SK-N-SH (cell line): Measurements from ENCODE around the gene MBNL2. TPM values are rescaled to one million over a fixed set of nuclear protein-coding genes. Genes with fewer than 3 reads are reported as not detected.

Experiments used
- CTCF ChIA-PET: fragments of 300-600, 350-600 bp; formaldehyde crosslinking; extraction: SDS; loops from one replicate; lab custom pipeline; 2021; lab: Yijun Ruan, JAX
- POLR2A ChIA-PET: fragments of 350-600 bp; sonication (Branson Sonifier 250); formaldehyde crosslinking; extraction: SDS; loops from one replicate; lab custom pipeline; 2020; ENCODE audit warnings: antibody characterized with exemption, inconsistent platforms; lab: Yijun Ruan, JAX
- DNase-seq: peaks from one replicate; pipeline ENCODE4 v3.0.0; 2012
- H2AFZ ChIP-seq: fragments of 200-600 bp; sonication (generic); 2 replicates; pipeline ENCODE4 v1.8.1; 2016; ENCODE audit warnings: antibody characterized with exemption, mild to moderate bottlenecking, low read depth
- H3F3A ChIP-seq: fragments of 200-600 bp; sonication (generic); replicated peaks from 2 replicates; pipeline ENCODE3; 2016; ENCODE audit warnings: antibody characterized with exemption, mild to moderate bottlenecking; ENCODE audit not compliant: insufficient read depth
- H3K27ac ChIP-seq, 2 experiments: fragments of 200-500 bp in 1 of 2; fragments of 200-600 bp in 1 of 2; sonication (Bioruptor generic) in 1 of 2; sonication (generic), shearing (Covaris generic) in 1 of 2; 2 replicates each; pipeline versions ENCODE4 v1.5.1 to v1.6.1; 2014 to 2016; ENCODE audit warnings: low read depth in 2 of 2, inconsistent platforms in 1 of 2, low read length in 1 of 2, mild to moderate bottlenecking in 1 of 2, mixed read lengths in 1 of 2
- H3K27me3 ChIP-seq: fragments of 200-600 bp; sonication (generic), shearing (Covaris generic); 2 replicates; pipeline ENCODE4 v1.6.1; 2016; ENCODE audit warnings: mixed run types; ENCODE audit not compliant: insufficient read depth
- H3K36me3 ChIP-seq, 2 experiments: fragments of 200-500 bp in 1 of 2; fragments of 200-600 bp in 1 of 2; sonication (Bioruptor generic) in 1 of 2; sonication (generic) in 1 of 2; replicated peaks in 1 of 2; 2 replicates each; pipeline versions ENCODE3 to v1.5.1; 2014 to 2016; ENCODE audit warnings: low read length in 1 of 2, mild to moderate bottlenecking in 1 of 2; ENCODE audit not compliant: insufficient read depth in 2 of 2, control insufficient read depth in 1 of 2
- H3K4me1 ChIP-seq, 2 experiments: fragments of 200-500 bp in 1 of 2; fragments of 200-600 bp in 1 of 2; sonication (Bioruptor generic) in 1 of 2; sonication (generic), shearing (Covaris generic) in 1 of 2; 2 replicates each; pipeline versions ENCODE4 v1.5.1 to v1.6.1; 2014 to 2016; ENCODE audit warnings: low read depth in 1 of 2, low read length in 1 of 2, mixed run types in 1 of 2; ENCODE audit not compliant: insufficient read depth in 2 of 2, control insufficient read depth in 1 of 2
- H3K4me2 ChIP-seq: fragments of 200-600 bp; sonication (generic), shearing (Covaris generic); 2 replicates; pipeline ENCODE4 v1.6.1; 2017; ENCODE audit warnings: mixed run types
- H3K4me3 ChIP-seq, 2 experiments: fragments of 200-500 bp in 1 of 2; fragments of 200-600 bp in 1 of 2; sonication (Bioruptor generic) in 1 of 2; sonication (generic), shearing (Covaris generic) in 1 of 2; 2 replicates each; pipeline versions ENCODE4 v1.5.1 to v1.8.1; 2014 to 2016; ENCODE audit warnings: low read depth in 2 of 2, inconsistent platforms in 1 of 2, low read length in 1 of 2, mild to moderate bottlenecking in 1 of 2, mixed read lengths in 1 of 2, moderate library complexity in 1 of 2
- H3K79me2 ChIP-seq: fragments of 200-600 bp; sonication (generic); 2 replicates; pipeline ENCODE4 v1.8.1; 2017; ENCODE audit warnings: mild to moderate bottlenecking; ENCODE audit not compliant: insufficient read depth
- H3K9ac ChIP-seq: fragments of 200-600 bp; sonication (generic); 2 replicates; pipeline ENCODE4 v1.6.1; 2017; ENCODE audit warnings: mixed run types
- H3K9me2 ChIP-seq: fragments of 200-600 bp; sonication (generic); 2 replicates; pipeline ENCODE4 v1.6.1; 2017; ENCODE audit warnings: mixed run types
- H3K9me3 ChIP-seq: fragments of 200-600 bp; sonication (generic); 2 replicates; pipeline ENCODE4 v1.6.1; 2017; ENCODE audit warnings: mixed run types, mild to moderate bottlenecking, moderate library complexity
- H4K20me1 ChIP-seq: fragments of 200-600 bp; sonication (generic); 2 replicates; pipeline ENCODE4 v1.6.1; 2017; ENCODE audit warnings: mild to moderate bottlenecking, mixed run types; ENCODE audit not compliant: insufficient read depth
- CHD2 ChIP-seq: fragments of 150-350 bp; IDR thresholded peaks from 2 replicates; pipeline ENCODE4 v1.6.1; 2018; ENCODE audit warnings: low read length; ENCODE audit not compliant: partially characterized antibody
- FOSL2 ChIP-seq: IDR thresholded peaks from 2 replicates; pipeline ENCODE4 v1.4.0; 2012; ENCODE audit warnings: low read depth, mild to moderate bottlenecking, moderate library complexity, borderline replicate concordance
- FOXJ3 ChIP-seq: sonication (generic); formaldehyde crosslinking; IDR thresholded peaks from 2 replicates; pipeline ENCODE4 v1.5.1; 2020; ENCODE audit warnings: mild to moderate bottlenecking, missing genetic modification reagents
- FOXM1 ChIP-seq: IDR thresholded peaks from 2 replicates; pipeline ENCODE4 v1.4.0; 2012; ENCODE audit warnings: low read depth, mild to moderate bottlenecking
- GATA2 ChIP-seq: sonication (generic); formaldehyde crosslinking; IDR thresholded peaks from 2 replicates; pipeline ENCODE4 v1.5.0; 2020; ENCODE audit warnings: mild to moderate bottlenecking, missing genetic modification reagents
- JUND ChIP-seq: IDR thresholded peaks from 2 replicates; pipeline ENCODE4 v1.4.0; 2012
- POLR2AphosphoS5 ChIP-seq: IDR thresholded peaks from 2 replicates; pipeline ENCODE4 v1.6.1; 2012; ENCODE audit warnings: low read depth, low read length
- RAD21 ChIP-seq: IDR thresholded peaks from 2 replicates; pipeline ENCODE4 v1.6.1; 2012; ENCODE audit warnings: mild to moderate bottlenecking, low read length
- RFX5 ChIP-seq: IDR thresholded peaks from 2 replicates; pipeline ENCODE4 v1.6.1; 2012; ENCODE audit warnings: mild to moderate bottlenecking, improper control_type of control experiment, low read length
- RXRA ChIP-seq: IDR thresholded peaks from 2 replicates; pipeline ENCODE4 v1.4.0; 2012; ENCODE audit warnings: low read depth, mild to moderate bottlenecking, borderline replicate concordance
- SIN3A ChIP-seq: IDR thresholded peaks from 2 replicates; pipeline ENCODE4 v1.6.1; 2012; ENCODE audit warnings: low read depth, mild to moderate bottlenecking, low read length, moderate library complexity, borderline replicate concordance
- TAF1 ChIP-seq: IDR thresholded peaks from 2 replicates; pipeline ENCODE4 v1.6.1; 2012; ENCODE audit warnings: low read depth, mild to moderate bottlenecking, low read length, moderate library complexity, borderline replicate concordance
- TCF12 ChIP-seq: IDR thresholded peaks from 2 replicates; pipeline ENCODE4 v1.4.0; 2012
- YY1 ChIP-seq: IDR thresholded peaks from 2 replicates; pipeline ENCODE4 v1.4.0; 2012; ENCODE audit warnings: low read depth, mild to moderate bottlenecking
- WGBS: methylation state at CpG from one replicate; pipeline ENCODE4 v1.1.6; 2017; ENCODE audit warnings: low lambda C conversion rate; 5-methylcytosine and 5-hydroxymethylcytosine counted together
- polyA plus RNA-seq, 3 experiments: library from polyadenylated mRNA; depleted of rRNA; stranded (reverse); fragments of >200 nt; gene quantifications; 2 replicates each; pipeline ENCODE4 v1.2.3, GENCODE V29; 2012
- TF ChIP-seq, protein P1 (sequence below): fragments of 150-350 bp; IDR thresholded peaks from 2 replicates; pipeline ENCODE4 v1.6.1; 2017; ENCODE audit warnings: antibody characterized with exemption, low read length, low read depth, borderline replicate concordance
- TF ChIP-seq, protein P2 (sequence below): fragments of 150-350 bp; IDR thresholded peaks from 2 replicates; pipeline ENCODE4 v1.6.1; 2016; ENCODE audit warnings: mild to moderate bottlenecking, low read depth, low read length
- TF ChIP-seq, protein P3 (sequence below): IDR thresholded peaks from 2 replicates; pipeline ENCODE4 v1.4.0; 2012; ENCODE audit warnings: low read depth, borderline replicate concordance

MBNL2 gene
- polyA plus RNA-seq, 1 of the 3 experiments (the other 2 are of a cell fraction): 24.5 TPM

GRCh38 chr13:97360610-97361009 lies 138.5 kb downstream of the MBNL2 start:
- H3K4me2 ChIP-seq: no peak overlapping the region
- H3K36me3 ChIP-seq: peaks cover 74 to 99% of the 10 kb centered on the region in 2 experiments
- no peaks in the 10 kb centered on the region for H4K20me1 ChIP-seq
- H3K27me3 ChIP-seq: no peaks in the 10 kb centered on the region
- no peaks in the 10 kb centered on the region for H3K9me3 ChIP-seq
- no peak overlapping the region for H3K4me3 ChIP-seq
- ChIA-PET CTCF (interaction anchor here (1.0 to 18.2 kb wide), 7 partner anchors 10 to 325 kb away, joined by 3 to 222 read pairs (median 4); no protein-coding TSS in a partner anchor), POLR2A (no interaction called here)
- 93% methylated on average over 4 of the region's 4 CpGs for WGBS
- H3K4me1 ChIP-seq: peaks cover 0 to 4% of the 10 kb centered on the region in 2 experiments; a peak in 1 of 4 replicates
- H3K79me2 ChIP-seq: peaks cover 81% of the 10 kb centered on the region; the same call in 1 of the 2 replicates
- TF ChIP-seq TAF1 (no peak), YY1 (no peak), POLR2AphosphoS5 (0 out of 2 replicates have a peak, but pooled peaks have one; percentile 19), GATA2 (CRISPR knock-in tag) (no peak)
- TF ChIP-seq, protein P1, sequence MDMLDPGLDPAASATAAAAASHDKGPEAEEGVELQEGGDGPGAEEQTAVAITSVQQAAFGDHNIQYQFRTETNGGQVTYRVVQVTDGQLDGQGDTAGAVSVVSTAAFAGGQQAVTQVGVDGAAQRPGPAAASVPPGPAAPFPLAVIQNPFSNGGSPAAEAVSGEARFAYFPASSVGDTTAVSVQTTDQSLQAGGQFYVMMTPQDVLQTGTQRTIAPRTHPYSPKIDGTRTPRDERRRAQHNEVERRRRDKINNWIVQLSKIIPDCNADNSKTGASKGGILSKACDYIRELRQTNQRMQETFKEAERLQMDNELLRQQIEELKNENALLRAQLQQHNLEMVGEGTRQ: no peak
- no peak for DNase-seq
- no peak overlapping the region for H3K9ac ChIP-seq
- H3F3A ChIP-seq: peaks cover 47% of the 10 kb centered on the region
- H3K27ac ChIP-seq: no peak overlapping the region
- H2AFZ ChIP-seq: no peak overlapping the region
- no peaks in the 10 kb centered on the region for H3K9me2 ChIP-seq

DNA sequence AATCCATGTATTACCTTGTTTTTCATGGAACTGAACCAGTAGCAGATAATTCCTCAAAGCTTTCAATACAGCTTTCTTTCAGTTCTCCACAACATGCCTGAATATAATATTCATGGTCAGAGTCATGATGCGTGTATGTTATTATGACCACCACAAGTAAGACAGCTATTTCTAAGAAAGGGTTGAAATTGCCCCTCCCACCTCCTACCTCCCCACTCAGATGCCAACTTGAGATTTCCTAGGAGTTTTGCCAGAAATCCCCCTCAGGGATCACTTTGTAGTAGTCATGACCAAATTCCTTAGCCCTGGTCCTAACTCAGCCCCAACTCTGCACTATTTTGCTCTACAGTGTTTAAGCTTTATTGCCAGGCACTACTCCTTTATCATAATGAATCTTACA lies 141.9 kb downstream of the MBNL2 start:
- Histone ChIP-seq H3K9me2 (no peaks in the 10 kb centered on the region), H3K27ac (peak overlapping the region in 1 of 2 experiments; percentile 14; a peak in 1 of 4 replicates), H3K36me3 (peaks cover 68 to 98% of the 10 kb centered on the region in 2 experiments), H3K27me3 (no peaks in the 10 kb centered on the region), H3F3A (peaks cover 28% of the 10 kb centered on the region), H4K20me1 (peaks cover 4% of the 10 kb centered on the region; the same call in 1 of the 2 replicates), H3K9me3 (no peaks in the 10 kb centered on the region), H3K79me2 (peaks cover 85% of the 10 kb centered on the region), H3K9ac (no peak overlapping the region), H2AFZ (no peak overlapping the region), H3K4me3 (no peak overlapping the region), H3K4me2 (no peak overlapping the region), H3K4me1 (peaks cover 0 to 4% of the 10 kb centered on the region in 2 experiments; a peak in 1 of 4 replicates)
- TF ChIP-seq RAD21 (no peak), FOXJ3 (no peak), CHD2 (no peak), FOXM1 (no peak), TCF12 (no peak), JUND (no peak), RFX5 (no peak), FOSL2 (no peak), SIN3A (no peak), RXRA (no peak), POLR2AphosphoS5 (no peak; the same call in 1 of the 2 replicates)
- TF ChIP-seq, protein P2, sequence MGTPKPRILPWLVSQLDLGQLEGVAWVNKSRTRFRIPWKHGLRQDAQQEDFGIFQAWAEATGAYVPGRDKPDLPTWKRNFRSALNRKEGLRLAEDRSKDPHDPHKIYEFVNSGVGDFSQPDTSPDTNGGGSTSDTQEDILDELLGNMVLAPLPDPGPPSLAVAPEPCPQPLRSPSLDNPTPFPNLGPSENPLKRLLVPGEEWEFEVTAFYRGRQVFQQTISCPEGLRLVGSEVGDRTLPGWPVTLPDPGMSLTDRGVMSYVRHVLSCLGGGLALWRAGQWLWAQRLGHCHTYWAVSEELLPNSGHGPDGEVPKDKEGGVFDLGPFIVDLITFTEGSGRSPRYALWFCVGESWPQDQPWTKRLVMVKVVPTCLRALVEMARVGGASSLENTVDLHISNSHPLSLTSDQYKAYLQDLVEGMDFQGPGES: no peak
- TF ChIP-seq, protein P1: no peak
- TF ChIP-seq, protein P3, sequence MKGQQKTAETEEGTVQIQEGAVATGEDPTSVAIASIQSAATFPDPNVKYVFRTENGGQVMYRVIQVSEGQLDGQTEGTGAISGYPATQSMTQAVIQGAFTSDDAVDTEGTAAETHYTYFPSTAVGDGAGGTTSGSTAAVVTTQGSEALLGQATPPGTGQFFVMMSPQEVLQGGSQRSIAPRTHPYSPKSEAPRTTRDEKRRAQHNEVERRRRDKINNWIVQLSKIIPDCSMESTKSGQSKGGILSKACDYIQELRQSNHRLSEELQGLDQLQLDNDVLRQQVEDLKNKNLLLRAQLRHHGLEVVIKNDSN: no peak
- ChIA-PET CTCF (interaction anchor here (0.7 to 18.2 kb wide), 5 partner anchors 10 to 297 kb away, joined by 3 to 222 read pairs (median 5); no protein-coding TSS in a partner anchor), POLR2A (no interaction called here)
- DNase-seq: no peak
- WGBS: 85% methylated on average over 1 of the region's 1 CpG
